ENCODE results near the gene ZNF511. TPM values are rescaled to one million over a fixed set of nuclear protein-coding genes. Genes with fewer than 3 reads are reported as not detected.

ZNF511 gene
- total and polyA plus RNA-seq, 2 of the 4 experiments (the other 2 are of a cell fraction): 13.6 to 32.6 TPM

- TF ChIP-seq MAFK (IDR thresholded peaks at IDR 0.05; ENCODE audit: low read depth, low read length) (no peak), FOS (IDR thresholded peaks at IDR 0.05; ENCODE audit: low read depth, low read length) (no peak)
These were observed 29.7 kb downstream of the ZNF511 start (continued) for GRCh38 chr10:133338080-133339071.

DNA sequence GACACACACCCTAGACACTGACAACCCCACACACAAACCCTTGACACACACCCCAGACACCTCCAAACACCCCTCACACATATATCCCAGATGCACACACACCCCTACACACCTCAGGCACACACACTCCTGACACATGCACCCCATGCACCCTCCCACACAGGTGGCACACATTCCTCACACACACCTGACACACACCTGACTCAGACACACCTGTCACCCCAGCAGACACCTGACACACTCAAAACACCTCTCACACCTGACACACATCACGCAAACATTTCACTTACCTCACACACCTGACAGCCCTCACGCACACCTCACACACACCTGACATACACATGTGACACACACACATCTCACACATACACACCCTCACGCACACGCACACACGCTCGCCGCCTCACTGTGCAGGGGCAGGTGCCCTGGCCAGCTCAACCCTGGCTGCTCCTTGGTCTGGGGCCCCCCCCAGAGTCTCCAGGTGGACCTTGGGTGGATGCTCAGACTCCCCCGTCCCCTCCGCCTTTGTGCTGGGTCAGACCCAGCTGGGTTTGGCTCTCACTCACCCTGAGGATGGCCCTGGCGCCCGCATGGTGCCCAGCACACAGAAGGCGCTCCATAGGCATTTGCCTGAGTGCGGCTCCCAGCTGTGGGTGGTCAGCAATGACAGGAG lies 31.1 kb downstream of the ZNF511 start:
- 77% methylated on average over 5 of the region's 13 CpGs; no CpG with 5 or more reads in 1 of the 2 experiments for WGBS, 2 experiments (ENCODE audit: extremely low coverage in 2 of 2, insufficient read length in 1 of 2)
- Histone ChIP-seq H4K20me1 (ENCODE audit: insufficient read depth, low read length) (no peaks in the 10 kb centered on the region), H3K9me1 (ENCODE audit: insufficient read depth, low read length) (no peaks in the 10 kb centered on the region), H2AFZ (replicated peaks; ENCODE audit: low read length, poor library complexity) (peak overlapping the region; percentile 58), H2AK9ac (replicated peaks; ENCODE audit: low read depth, low read length, poor library complexity) (no peak overlapping the region), H3K18ac (ENCODE audit: low read depth, low read length) (no peak overlapping the region), H3K4me1 (ENCODE audit: control insufficient read depth, insufficient read depth, low read length) (peaks cover 3% of the 10 kb centered on the region; the same call in 1 of the 2 replicates), H4K5ac (ENCODE audit: low read depth, low read length) (no peak overlapping the region), H4K8ac (ENCODE audit: low read depth in 2 of 2, low read length in 2 of 2) (no peak overlapping the region), H2BK120ac (ENCODE audit: low read depth, low read length) (no peak overlapping the region), H3K23ac (ENCODE audit: low read depth, low read length) (no peak overlapping the region), H2BK5ac (ENCODE audit: low read depth, low read length, poor library complexity, severe bottlenecking) (no peak overlapping the region), H3K36me3 (ENCODE audit: control insufficient read depth, insufficient read depth, low read length) (no peaks in the 10 kb centered on the region), H4K91ac (ENCODE audit: insufficient read depth, low read depth, low read length) (no peak overlapping the region), H3K27me3 (ENCODE audit: control insufficient read depth, insufficient read depth, low read length) (peaks cover 39% of the 10 kb centered on the region), H3K4me2 (ENCODE audit: low read depth, low read length) (no peak overlapping the region), H3K9ac (ENCODE audit: low read depth, low read length) (no peak overlapping the region), H3K9me3 (ENCODE audit: control insufficient read depth, insufficient read depth, low read length) (no peaks in the 10 kb centered on the region), H2BK15ac (ENCODE audit: low read depth, low read length) (no peak overlapping the region), H2BK20ac (ENCODE audit: low read depth, low read length) (no peak overlapping the region), H2AK5ac (ENCODE audit: low read depth, low read length) (no peak overlapping the region), H3K27ac (ENCODE audit: insufficient read depth, low read length) (no peak overlapping the region), H3K4me3 (ENCODE audit: insufficient read depth, low read depth, low read length) (no peak overlapping the region), H3K56ac (ENCODE audit: extremely low read depth, insufficient read depth, low read length) (no peak overlapping the region), H3K79me1 (ENCODE audit: low read depth in 1 of 2, low read length in 2 of 2) (no peaks in the 10 kb centered on the region), H3K14ac (replicated peaks; ENCODE audit: low read depth, low read length) (no peak overlapping the region), H3K4ac (ENCODE audit: low read depth, low read length) (no peak overlapping the region)
- no peak for ATAC-seq (ENCODE audit: low read depth)
- intact Hi-C loops (cut with micrococcal nuclease) (no loop called here), in situ Hi-C loops (cut with MboI; ENCODE audit: low sequenced_read_pairs) (no loop called here), dilution Hi-C loops (cut with HindIII; ENCODE audit: low sequenced_read_pairs, unreplicated experiment) (no loop called here)
- DNase-seq: no peak
- POLR2A ChIA-PET (ENCODE audit: unreplicated experiment): no interaction called here
- TF ChIP-seq MXI1 (IDR thresholded peaks at IDR 0.05; ENCODE audit: borderline replicate concordance, low read depth, low read length): no peak
- TF ChIP-seq RAD21 (IDR thresholded peaks at IDR 0.05; ENCODE audit: low read length): no peak
- no peak for TF ChIP-seq RFX5 (IDR thresholded peaks at IDR 0.05; ENCODE audit: low read depth, low read length)
- TF ChIP-seq FOS (IDR thresholded peaks at IDR 0.05; ENCODE audit: low read depth, low read length): no peak
- TF ChIP-seq, protein P1, sequence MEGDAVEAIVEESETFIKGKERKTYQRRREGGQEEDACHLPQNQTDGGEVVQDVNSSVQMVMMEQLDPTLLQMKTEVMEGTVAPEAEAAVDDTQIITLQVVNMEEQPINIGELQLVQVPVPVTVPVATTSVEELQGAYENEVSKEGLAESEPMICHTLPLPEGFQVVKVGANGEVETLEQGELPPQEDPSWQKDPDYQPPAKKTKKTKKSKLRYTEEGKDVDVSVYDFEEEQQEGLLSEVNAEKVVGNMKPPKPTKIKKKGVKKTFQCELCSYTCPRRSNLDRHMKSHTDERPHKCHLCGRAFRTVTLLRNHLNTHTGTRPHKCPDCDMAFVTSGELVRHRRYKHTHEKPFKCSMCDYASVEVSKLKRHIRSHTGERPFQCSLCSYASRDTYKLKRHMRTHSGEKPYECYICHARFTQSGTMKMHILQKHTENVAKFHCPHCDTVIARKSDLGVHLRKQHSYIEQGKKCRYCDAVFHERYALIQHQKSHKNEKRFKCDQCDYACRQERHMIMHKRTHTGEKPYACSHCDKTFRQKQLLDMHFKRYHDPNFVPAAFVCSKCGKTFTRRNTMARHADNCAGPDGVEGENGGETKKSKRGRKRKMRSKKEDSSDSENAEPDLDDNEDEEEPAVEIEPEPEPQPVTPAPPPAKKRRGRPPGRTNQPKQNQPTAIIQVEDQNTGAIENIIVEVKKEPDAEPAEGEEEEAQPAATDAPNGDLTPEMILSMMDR (conservative IDR thresholded peaks at IDR 0.05; ENCODE audit: low read depth, low read length): no peak
- TF ChIP-seq USF2 (IDR thresholded peaks at IDR 0.05; ENCODE audit: low read depth, low read length): no peak
- CTCF ChIA-PET: no interaction called here
- BruUV-seq (replicated peaks): no TSS peak
